Dermis microvascular lymphatic vessel endothelial cell (primary cell): ENCODE data around the gene RAD1. TPM values are rescaled to one million over a fixed set of nuclear protein-coding genes. Genes with fewer than 3 reads are reported as not detected.
A peak's percentile ranks its signal among the peaks of the same experiment; 100 is the strongest.

Experiments used
- DNase-seq, 2 donors: peaks; one replicate each; pipeline versions ENCODE4 v3.0.0 to v3.0.0-alpha.2; 2010; ENCODE audit warnings: low read depth in 2 of 2
- total RNA-seq: library from RNA; depleted of rRNA; stranded (reverse); fragments of >200 nt; gene quantifications from 2 replicates; pipeline ENCODE4 v1.2.1, GENCODE V29; 2014

RAD1 gene
- total RNA-seq, 1 donor from 2014 or later = 28.1 TPM

DNA sequence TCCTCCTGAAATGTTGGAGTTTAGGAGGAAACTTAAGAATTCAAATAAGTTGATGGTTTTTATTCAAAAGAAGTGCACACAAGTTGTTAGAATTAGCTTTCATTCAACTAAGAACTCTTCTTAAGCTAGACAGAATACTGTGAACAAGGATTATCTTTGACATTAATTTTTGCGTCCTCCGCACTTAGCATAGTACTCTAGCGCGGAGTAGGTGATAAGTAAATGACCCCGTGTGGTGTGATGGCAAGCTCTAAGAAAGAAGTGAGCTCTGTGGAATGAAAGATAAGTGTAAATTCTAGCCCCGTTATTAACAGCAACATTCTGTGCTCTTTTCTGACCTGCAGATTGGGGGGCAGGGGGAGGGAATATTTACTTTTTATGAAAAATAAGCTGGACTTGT, 1.2 kb upstream of the RAD1 start:
- DNase-seq = no peak

DNA sequence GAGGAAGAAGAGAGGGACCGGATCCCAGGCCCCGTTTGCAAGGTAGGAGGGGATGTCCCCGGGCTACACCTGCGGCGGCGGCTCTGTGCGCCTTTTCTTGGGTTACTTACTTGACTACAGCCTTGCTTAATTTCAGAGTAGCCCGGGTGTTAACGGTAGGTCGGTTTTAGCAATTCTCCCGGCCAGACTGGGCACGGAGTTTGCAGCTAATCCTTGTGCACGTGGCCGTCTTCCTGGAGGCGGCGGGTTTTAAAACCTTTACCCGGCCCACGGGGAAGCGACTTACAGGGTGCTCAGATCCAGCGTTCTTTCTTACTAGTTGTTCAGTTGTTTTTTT, 520 bp upstream of the RAD1 start:
- DNase-seq = peak in 1 of 2 donors; percentile 16

GRCh38 chr5:34914671-34915138, 599 bp downstream of the RAD1 start:
- DNase-seq = no peak

- DNase-seq = no peak
These were observed 2.2 kb downstream of the RAD1 start for GRCh38 chr5:34913072-34913471.

- DNase-seq = peak in 1 of 2 donors; percentile 26
These were observed 9.7 kb downstream of the RAD1 start for GRCh38 chr5:34905564-34905963.

- DNase-seq = no peak
These were observed 12.0 kb downstream of the RAD1 start for GRCh38 chr5:34903260-34903659.

- no peak for DNase-seq
These were observed 14.7 kb downstream of the RAD1 start for GRCh38 chr5:34900652-34901051.

- no peak for DNase-seq
These were observed 16.2 kb downstream of the RAD1 start for GRCh38 chr5:34899066-34899465.

DNA sequence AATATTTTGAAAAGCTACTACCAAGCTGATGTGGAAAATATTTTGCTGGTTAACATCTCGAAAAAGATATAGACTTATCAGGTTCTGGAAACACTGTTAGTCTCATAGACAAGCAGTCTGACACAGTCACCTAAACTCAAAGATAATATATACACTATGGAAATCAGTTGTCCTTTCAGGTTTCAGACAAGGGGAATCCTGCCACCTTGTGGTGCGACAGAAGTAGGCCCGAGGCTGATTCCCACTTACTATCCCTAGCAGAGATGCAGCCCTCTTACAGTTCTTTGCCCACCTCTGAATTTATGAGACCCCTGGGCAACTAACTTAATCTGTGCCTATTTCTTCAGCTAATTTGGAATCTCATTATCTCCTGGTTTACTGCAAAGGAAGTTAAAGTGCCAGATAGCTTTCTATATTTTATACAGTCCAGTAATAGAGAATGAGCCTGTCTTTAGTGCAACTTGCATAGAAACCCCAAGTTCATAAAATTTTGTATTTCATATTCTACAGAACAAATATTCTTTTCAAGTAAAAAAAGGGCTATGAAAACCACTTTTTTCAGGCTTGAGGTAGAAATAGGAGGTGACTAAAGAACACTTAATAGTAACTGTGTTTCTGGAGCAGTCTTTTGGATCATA, 16.9 kb downstream of the RAD1 start:
- peak; percentile 65 to 81 for DNase-seq

DNA sequence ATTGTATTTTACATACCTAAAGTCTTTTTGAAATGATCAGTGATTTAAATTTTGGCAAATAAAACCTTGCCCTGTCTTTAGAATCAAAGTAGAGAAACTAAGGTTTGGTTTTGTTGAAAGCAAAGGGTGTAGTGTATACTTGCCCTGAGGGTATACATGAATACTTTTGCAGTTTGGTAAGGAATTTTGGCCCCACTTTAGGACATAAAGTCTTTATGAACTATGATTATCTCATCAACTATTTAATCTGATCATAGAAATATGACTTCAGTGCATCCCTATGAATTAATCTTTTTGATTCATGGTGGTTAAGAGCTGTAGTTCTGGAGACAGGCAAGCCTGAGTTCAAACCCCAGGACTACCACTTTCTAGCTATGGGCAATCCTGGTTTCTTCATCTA, 17.7 kb downstream of the RAD1 start:
- DNase-seq = no peak

DNA sequence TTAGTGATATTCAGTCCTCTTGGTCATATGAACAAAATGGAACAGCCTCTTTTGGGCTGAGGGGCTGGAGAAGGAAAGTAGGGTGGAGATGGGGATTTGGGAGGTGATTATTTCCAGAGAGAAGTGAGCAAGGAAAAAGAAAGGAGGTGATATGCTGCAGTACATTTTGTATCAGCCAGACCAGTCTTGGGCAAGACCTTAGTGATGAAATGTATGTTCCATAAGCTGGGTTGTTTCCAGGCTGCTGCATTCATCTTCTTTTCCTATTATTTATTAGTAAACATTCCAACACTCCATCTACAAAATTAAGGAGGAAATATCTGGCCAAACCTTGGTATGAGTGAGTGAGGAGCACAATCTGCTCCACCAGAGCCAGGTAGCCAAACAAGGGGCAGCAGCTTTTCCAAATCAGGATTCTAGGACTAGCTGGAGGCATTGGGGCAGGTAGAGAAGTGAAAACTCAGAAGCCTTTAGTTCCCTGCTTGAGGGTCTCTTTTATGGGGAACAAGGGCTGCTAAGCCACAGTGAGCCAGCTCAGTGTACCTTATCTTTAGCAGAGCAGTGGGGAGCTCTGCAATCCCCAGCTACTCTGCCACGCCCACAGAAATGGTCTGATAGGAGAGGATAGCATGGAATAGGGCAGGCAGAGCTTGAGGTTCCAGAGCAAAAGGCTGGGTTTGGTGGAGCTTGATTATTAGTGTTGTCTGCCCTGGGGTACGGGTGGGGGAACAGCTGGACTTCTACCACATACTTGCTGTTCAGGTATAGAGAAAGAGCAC, 19.5 kb downstream of the RAD1 start:
- no peak for DNase-seq

GRCh38 chr5:34894716-34895115, 20.6 kb downstream of the RAD1 start:
- no peak for DNase-seq

DNA sequence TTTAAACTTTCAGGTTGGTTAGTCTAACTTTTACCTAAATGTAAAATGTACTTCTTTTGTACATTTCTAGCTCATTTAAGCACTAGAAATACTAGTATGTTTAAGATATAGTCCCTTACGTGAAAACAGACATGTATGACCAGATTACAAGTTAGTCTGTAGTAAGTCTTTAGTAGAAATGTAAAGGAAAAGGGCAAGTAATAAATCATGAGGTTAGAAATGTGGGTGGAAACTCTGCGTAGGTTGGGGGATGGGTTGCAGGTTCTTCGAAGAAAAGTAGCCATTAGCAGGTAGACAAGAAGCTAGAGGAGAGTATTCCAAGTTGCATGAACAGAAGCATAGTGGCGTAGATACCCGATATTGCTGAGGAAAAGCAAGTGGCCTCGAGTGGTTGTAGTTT, 22.9 kb downstream of the RAD1 start:
- DNase-seq = no peak

GRCh38 chr5:34891981-34892380, 23.3 kb downstream of the RAD1 start:
- DNase-seq = no peak

GRCh38 chr5:34889394-34889793, 25.9 kb downstream of the RAD1 start:
- DNase-seq = no peak

GRCh38 chr5:34886392-34887119, 28.7 kb downstream of the RAD1 start:
- DNase-seq = no peak

- no peak for DNase-seq
These were observed 34.1 kb downstream of the RAD1 start for GRCh38 chr5:34881246-34881645.

DNA sequence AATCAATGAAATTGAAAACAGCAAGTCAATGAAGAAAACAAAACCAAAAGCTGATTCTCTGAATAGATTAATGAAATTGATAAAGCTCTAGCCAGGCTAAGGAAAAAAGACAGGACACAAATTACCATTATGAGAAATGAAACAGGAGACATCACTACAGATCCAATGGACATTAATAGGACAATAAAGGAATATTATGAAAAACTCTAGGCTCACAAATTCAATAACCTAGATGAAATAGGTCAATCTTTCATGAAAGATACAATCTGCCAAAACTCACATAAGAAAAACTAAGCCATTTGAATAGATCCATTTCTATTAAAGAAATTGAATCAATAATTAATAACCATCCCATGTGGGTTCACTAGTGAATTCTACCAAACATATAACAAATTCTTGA, 39.0 kb downstream of the RAD1 start:
- DNase-seq = no peak

- DNase-seq = no peak
These were observed 44.9 kb downstream of the RAD1 start for GRCh38 chr5:34870382-34870781.

GRCh38 chr5:34869256-34869655, 46.0 kb downstream of the RAD1 start:
- no peak for DNase-seq

DNA sequence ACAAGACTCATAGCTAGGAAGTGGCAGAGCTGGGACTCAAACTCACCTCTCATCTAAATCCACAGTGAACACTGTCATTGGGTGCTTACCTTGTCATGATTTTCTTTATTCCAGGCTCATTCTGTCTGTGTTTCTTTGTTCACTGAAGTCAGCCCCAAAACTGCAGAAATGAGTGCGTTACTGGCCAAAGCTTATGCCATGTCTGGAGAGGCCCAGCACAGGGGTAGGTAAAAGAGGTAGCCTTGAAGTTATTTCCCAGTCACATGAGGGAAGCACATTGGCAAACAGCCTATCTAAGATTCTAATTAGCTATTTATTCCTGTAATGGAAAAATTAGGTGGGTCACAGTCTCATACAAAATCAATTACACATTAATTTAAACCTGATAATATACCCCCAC, 46.5 kb downstream of the RAD1 start:
- DNase-seq = no peak

- no peak for DNase-seq
These were observed 47.6 kb downstream of the RAD1 start for GRCh38 chr5:34867660-34868059.
